GM19467 (cell line): ENCODE results near the gene CALML5.

ENCODE experiments used
- ATAC-seq: cut with Tn5 transposase; IDR thresholded peaks from one replicate; pipeline ENCODE4 v1.9.1; 2021; ENCODE audit warnings: mild to moderate bottlenecking, moderate library complexity; ENCODE audit not compliant: unreplicated experiment

Gene CALML5

DNA sequence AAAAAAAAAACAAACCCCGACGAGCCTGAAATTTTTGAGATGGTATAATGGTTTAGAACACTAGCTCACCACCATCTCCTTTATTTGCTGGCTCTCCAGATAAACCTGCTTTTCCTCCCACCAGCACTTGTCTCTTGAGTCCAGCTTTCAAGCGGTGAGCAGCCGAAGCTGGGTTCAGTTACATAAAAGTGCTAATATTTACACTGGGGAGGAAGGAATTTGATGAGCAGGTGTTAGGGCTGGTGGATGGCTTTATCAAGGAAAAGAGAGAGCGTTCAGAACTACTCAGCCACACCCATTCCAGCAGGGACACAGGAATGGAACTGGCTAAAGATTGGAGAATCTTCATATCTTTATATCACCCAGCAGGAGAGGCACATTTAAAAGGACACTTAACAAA, 18.8 kb upstream of the CALML5 start:
- no peak for ATAC-seq

DNA sequence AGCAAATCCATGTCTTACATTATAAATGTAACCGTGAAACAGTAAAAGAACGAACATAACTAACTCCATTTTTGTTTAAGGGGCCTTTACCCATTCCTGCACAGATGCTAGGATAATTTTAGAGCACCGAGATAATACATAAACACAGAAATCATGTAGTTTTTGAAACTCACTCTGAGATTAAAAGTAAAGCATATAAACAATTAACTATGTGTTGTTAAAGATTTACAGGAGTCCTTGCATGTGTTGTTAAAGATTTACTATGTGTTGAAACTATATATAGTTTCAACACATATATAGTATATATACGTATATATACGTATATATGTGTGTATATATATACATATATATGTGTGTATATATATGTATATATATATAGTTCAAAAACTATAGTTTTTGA, 18.2 kb upstream of the CALML5 start:
- ATAC-seq, result no peak

DNA sequence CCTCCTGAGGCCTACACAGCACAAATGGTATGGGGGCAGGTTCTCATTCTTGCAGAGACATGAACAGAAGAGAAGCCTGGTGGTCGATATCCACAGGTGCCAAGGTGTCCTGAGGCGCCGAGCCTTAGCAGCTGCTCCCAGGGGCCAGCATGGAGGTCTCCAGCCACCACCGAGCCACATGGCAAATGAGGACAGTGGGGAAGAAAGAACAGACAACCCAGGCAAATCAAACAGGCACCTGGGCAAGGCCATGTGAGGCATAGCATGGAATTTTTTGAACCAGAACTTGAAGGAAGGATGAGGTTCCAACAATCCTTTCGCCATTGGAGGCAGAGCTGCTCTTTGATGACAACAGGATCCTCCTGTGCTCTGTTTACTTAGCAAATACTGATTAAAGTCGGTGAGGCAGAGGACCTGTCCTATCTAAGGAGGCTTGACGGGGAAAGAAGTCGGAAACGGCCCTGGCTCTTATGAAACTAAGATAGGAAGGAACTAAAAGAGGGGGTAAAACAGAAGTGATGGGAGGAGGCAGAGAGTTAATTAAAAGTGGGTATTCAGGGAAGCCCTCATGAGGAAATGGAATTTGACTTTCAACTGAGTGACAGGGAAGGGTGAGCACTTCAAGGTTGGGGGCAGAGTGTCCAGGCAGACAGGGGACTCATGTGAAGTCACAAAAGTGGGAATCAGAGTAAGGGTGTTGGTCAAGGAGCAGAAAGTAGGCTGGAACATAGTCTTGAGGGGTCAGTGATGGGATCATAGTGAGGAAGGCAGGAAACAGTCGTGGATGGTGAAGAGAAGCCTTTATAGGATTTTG, 16.8 kb upstream of the CALML5 start:
- no peak for ATAC-seq

DNA sequence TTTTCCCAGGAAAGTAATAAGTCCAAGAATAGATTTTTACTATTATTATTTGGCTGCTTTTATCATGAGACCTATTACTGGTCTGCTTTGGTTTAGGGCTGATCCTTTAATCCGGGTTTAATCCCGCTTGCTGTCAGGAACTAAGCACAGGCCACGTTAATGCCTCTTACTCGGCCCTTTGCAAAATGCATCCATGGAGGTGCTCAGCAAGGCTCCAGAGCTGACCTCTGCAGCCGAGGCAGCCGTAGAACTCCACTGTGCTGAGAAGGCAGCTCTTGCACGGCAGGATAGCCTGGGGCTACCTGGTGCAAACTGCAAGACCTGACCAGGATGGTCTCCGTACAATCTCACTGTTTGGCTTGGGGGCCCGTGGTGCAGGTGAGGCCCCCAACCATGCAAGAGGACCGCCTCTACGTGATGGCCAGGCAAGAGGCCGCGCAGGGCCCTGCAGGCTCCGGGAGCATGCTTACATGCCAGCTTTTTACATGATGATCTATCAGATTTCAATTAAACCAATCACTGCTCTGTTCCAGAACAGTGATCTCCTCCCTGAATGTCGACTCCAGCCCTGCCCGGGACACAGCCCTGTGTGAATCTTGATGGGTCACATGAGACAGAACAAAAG, 15.0 kb upstream of the CALML5 start:
- ATAC-seq, result no peak

DNA sequence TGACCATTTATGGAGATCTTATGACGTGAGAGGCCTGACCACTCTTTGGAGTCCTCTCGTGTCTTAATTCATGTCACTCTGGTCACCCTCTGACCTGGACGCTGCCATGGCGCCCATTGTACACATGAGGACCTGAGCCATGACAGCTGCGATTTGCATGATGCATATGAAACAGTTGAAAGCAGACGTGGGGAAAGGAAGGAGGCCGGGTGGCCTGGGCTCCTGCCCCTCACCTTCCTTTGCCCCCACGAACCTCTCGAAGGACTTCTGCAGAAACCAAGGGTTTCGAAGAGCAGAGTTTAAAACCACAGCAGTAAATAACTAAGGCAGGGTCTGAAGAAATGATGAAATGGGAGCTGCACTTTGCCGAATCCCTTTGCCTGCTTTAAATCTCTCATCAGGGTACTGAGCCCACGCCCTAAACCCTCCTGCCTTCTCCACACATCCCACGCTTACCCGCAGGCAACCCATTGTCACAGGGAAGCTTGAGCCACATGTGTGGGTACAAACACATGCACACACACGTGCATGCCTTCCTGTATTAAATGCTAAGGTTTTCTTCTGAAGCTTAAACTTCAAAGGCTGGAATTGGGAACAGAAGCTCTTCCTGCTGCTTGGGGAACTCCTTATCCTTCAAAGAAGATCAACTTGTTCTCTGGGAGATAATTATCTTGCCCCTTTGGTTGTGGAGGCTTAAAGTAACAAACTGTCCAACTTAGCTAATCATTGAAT, 13.7 kb upstream of the CALML5 start:
- no peak for ATAC-seq

DNA sequence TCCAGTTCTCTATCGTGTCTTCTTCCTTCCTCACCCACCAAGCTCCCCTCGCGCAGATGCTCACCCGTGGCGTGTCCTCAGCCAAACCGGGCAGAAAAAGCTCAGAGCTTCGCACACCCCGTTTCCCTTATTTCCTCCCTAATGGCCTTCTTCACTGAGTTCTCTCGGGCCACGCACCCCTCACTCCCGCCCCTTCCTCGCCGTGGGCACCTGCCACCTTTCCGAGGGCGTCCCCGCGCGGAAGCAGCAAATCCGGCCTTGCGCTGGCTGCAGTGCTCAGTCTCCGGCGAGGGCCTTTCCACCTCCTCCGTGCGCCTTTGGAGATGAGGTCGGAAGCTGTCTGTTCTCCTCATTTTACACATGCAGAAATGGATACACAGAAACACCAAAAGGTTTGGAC, 13.0 kb upstream of the CALML5 start:
- no peak for ATAC-seq

DNA sequence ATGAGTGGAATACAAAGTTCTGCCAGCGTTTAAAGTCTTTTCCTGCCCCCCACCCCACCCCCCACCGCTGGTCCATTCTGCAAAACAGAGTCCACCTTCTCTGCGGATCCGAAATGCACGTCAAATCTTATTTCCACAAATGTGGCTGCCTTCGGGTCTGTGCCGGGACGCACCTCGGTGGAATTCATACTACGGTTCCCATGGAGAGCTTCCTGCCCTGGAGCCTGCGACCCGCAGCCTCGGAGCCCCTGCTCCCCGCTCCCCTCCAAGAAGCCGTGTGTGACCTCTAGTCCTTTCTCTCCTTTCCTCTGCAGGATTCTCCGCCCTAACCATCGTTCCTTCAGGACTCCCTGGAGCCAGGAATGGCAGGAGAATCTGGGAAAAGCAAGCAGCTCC, 12.5 kb upstream of the CALML5 start:
- ATAC-seq, result no peak

DNA sequence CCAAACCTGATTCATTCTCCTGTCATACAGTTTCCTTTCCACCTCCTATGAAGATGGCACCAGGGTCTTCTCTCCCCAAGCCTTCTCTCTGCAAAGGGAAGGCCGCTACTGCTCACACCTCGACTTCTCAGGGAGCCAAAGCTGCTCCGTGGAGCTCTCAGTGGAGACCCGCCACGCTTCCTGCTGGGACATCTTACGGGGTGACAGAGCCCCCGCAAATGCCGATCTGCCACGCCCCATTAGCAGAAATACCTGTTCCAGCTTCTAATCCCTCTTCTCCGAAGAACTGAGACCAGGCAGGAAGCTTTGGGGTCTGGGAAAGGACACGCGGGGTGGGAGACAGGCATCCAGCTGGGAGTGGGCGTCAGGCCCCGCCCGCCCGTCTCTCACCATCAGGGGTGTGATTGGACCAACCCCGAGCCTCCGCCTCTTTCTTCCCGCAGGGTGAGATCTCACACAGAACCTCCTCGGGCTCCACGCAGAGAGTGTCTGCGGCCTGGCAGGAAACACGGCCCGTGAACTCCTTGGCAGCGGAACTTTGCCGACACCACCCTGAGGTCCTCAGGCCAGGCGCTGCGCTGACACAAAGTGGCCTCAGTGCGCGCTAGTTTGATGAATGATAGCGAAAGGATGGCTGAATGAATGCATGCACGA, 12.0 kb upstream of the CALML5 start:
- no peak for ATAC-seq

DNA sequence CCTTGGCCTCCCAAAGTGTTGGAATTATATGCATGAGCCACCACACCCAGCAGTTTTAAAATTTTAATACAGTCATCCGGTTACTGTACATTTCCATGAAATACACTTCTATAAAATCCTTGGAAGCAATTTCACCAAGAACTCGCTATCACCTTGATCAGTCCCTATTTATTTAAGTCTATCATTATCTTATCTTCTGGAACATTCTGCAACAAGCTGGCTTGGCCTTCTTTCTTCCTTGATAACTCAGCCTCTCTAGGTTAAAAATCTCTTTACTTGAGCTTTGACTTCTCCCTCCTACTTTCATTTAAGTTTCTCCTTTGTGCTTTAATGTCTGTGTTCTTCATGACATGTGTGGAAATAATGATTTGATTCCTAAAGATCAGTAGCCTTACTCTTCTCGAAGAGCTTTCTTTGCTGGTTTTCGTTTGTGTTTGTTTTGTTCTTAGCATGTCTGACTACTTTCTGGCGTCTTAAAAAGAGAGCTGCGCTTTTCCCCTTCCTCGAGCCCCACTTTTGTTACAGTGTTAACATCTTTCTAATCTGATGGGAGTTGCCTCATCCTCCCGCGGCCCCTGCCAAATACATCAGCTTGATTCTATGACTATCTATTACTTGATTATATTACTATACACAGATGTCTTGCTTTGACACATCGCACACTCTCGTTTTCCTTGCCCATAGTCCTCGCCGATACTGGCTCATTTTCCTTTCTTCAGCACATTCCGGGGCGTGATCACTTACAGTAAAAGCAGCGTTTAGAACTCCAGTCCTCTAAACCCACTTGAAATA, 11.1 kb upstream of the CALML5 start:
- no peak for ATAC-seq

DNA sequence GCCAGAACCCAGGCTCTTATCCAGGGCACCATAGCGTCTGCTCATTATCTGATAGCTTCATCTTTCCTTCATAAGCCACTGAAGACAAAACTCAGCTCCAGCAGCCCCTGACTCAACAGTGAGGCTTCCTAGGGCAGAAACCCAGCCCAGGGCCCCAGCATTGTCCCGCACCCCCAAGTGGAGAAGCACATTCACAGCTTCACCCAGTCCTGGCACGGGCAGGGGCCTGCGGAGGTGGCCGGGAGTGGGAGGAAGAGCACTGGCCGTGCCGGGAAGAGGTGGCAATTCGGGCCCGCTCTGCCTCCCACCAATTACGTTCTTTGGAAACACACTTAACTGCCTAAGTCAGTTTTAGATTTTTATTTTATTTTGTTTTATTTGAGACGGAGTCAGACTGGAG, 10.3 kb upstream of the CALML5 start:
- ATAC-seq, result no peak

DNA sequence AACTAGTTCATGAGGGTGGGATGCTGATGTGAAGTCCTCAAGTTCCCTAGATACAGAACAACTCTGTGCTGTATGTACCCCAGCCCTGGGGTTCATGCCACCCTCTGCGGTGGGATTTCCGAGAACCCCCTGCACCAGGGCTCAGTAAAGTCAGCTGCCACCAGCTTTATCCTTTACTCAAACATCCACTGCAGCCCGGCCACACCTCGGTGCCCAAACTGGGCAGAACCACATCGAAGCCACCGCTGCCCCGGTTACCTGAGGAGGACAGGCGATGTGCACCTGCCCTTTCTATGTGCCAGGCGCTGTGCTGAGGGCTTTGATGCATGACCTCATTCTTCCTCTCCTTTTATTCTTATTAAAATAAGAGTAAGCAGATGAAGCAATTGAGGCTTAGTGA, 9.9 kb upstream of the CALML5 start:
- no peak for ATAC-seq

DNA sequence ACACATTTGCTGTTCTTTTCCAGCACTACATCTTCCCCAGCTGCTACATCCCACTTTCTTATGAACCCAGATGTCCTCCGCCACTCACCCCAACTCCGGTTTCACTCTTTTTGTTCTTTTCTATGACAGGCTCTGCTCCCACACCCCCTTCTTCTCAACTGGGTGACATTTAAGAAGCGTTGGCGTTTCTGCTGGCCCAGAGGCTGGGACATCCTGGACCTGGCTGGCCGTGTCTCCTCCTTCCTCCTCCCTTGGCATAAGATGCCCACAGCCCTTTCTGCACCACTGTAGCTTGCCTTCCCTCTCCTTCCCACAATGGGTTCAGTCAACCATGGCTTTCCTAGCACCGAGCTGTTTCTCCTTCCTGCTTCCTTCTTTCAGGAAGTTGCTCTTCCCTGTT, 9.4 kb upstream of the CALML5 start:
- no peak for ATAC-seq

DNA sequence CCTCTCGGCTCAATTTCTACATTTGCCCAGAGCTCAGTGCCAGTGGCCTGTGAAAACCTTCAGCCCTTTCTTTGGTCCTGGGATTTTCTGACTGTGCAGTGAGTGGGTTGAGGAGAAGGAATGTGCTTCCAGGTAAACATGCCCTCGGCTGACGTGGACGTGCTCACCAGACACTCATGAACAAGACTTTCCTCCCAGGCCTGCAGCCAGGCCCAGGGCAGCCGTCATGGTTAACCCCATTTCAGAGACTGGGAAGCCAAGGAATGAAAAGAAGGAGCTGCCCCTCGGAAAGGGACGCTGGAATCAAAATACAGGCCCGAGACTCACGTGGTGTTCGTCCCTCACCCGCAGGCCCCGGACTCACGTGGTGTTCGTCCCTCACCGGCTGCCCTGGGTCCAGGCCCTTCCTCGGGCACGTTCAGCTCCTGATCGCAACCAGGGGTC, 8.8 kb upstream of the CALML5 start:
- no peak for ATAC-seq

DNA sequence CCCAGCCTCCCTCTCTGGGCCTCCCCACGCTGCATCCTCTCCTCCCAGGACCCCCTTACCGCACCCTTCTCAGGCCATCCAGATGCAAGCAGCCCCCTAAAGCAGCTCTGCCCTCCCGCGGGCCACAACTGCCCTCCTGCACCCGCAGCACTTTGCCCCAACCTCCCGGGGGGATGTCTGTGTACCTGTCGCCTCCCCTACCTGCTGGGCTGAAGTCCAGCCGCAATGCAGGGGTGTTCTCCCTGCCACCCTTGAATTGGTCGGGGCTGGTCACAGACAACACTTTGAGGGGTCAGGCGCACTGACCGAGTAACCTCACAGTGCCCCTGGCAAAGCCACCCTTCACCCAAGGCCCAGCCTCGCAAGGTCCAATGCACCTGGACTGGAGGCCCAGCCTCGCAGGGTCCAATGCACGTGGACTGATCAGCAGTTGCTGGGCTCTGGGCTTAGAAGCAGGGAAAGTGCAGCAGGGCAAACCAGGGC, 8.3 kb upstream of the CALML5 start:
- no peak for ATAC-seq

DNA sequence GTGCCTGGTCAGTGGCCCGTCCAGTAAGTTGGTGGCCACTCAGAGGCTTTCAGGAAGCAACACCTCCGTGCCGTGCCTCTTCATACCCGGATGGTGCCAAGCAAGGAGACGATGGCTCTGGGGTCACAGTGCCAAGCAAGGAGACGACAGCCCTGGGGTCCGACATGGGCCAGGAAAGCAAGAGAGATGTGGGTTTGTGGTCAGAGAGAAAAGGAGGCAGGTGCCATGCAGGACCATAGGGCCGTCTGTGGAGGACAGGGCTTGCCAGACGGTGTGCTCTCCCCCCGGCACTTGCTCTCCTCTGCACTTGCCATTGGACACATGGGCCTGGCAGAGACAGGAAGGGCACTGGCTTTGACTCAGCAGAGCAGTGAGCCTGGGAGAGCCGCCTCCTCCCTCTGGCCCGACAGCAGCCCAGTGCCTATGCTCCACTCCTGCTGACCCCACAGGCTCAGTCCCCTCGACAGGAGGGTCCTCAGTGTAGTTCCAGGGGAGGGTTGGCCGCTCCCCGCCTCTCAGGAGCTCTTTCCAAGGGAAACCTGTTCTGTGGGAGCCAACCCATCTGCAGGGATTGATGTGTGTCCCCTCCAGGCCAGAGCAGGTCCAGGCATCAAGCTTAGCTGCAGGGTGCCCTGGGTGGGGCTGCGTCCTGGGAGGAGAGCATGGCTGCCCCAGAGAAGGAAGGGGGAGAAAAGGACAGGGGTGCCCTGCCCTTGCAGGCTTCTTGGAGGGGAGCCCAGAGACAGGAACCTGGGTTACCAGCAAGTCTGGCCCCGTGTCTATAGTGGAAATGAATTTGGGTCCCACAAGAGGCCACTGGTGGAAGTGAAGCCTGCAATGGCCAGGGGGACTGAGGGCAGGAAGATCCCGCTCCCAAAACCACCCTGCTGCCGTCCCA, 7.6 kb upstream of the CALML5 start:
- no peak for ATAC-seq

DNA sequence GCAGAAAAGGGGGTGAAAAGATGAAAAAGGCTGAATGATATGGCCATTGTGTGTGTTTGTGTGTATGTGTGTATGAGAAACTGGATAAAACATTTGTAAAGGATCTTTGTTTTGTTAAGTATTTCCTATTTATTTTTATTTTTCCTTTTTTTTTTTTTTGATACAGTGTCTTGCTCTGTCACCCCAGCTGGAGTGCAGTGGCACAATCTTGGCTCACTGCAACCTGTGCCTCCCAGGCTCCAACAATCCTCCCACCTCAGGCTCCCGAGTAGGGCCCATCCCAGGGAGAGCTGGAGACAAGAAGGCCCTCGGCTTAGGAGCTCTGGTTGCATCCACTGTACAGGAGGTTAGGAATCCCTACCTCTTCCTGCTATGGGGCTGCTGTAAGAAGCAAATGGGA, 6.9 kb upstream of the CALML5 start:
- no peak for ATAC-seq

DNA sequence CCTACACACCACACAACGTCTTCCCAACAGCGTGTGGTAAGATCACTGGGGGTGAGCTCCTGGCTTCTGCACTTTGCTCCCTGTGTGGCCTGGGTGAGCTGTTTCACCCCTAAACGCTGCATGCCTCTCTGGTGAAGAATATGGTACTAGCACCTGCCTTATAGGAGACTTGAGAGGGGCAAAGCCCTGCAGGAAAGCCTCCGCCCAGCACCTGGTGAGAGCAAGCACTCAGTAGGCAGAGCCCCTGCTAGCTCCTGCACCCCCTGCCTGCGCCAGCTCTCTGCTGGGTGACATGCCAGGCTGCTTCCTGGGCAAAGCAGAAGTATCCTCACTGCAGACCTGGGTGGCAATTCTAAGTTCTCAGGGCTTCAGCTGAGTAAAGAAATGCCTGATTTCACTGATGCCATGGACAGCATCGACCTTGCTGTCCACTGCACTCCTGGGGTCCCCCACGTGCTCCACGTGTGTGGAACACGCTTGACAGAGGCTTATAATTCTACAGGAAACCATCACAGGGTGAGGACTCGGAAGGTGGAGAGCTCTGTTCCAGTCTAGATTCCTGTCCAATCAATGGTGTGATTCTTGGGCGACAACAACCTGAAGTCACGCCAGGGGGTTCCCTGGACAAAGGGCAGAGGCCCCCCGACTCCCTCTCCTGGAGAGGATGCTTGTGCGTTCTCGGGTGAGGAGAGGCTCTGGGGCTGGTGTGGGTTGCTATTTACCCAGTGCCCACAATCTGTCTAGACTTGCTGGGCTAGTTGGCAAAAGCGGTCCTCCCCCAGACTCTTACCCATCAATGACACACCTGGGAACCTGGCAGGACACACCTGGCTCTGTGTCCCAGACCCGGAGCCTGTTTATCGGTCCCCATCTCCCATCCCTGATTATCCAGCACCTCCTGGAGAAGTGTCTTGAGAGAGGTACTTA, 5.0 kb upstream of the CALML5 start:
- ATAC-seq, result no peak

DNA sequence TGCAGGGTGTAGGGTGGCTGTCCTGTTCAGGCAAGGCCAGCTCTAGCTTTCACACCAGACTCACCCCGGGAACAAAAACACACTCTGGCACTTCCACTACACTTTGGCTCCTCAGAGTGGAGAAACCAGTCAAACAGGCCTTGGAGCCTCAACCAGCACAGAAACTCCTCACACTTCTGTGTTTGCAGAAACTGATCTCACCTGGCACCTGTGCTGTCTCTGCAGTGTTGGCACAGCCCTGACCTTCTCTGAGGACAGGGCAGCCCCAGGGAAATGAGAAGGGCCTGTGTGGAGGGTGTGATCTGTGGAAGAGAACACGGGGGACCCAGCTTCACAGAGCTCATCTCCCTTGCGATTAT, 4.1 kb upstream of the CALML5 start:
- no peak for ATAC-seq
